ENCODE results near the gene RIMKLA.

RIMKLA gene

GRCh38 chr1:42430286-42431135 is 49.9 kb downstream of the RIMKLA start:
- DNase-seq: no peak

- no peak for DNase-seq
These were observed 50.9 kb downstream of the RIMKLA start for GRCh38 chr1:42431514-42431913.

- no peak for DNase-seq
These were observed 52.1 kb downstream of the RIMKLA start for GRCh38 chr1:42432714-42433113.

- no peak for DNase-seq
These were observed 52.8 kb downstream of the RIMKLA start for GRCh38 chr1:42433369-42433768.

GRCh38 chr1:42434340-42434739 is 53.7 kb downstream of the RIMKLA start:
- DNase-seq: no peak

- DNase-seq: no peak
These were observed 59.3 kb downstream of the RIMKLA start for GRCh38 chr1:42439940-42440339.

- DNase-seq: no peak
These were observed 62.1 kb downstream of the RIMKLA start for GRCh38 chr1:42442662-42443061.

- no peak for DNase-seq
These were observed 68.7 kb downstream of the RIMKLA start for GRCh38 chr1:42449256-42449655.

- no peak for DNase-seq
These were observed 69.5 kb downstream of the RIMKLA start for GRCh38 chr1:42450061-42450460.

- DNase-seq: no peak
These were observed 72.8 kb downstream of the RIMKLA start for GRCh38 chr1:42453386-42453785.

GRCh38 chr1:42454403-42454802 is 73.8 kb downstream of the RIMKLA start:
- DNase-seq: no peak

- DNase-seq: peak; percentile 83 to 92
These were observed 75.6 kb downstream of the RIMKLA start, which contains the start of the genes PPCS and ZMYND12 for GRCh38 chr1:42456010-42456753. Gene PPCS (plus strand): TSS chr1:42456543. CDS start chr1:42456566, 23 bp downstream. Gene ZMYND12 (minus strand): TSS chr1:42456022. CDS start chr1:42455997, 25 bp downstream.

- DNase-seq: peak in 1 of 2 experiments; percentile 16
These were observed 76.1 kb downstream of the RIMKLA start for GRCh38 chr1:42456754-42457089.

- no peak for DNase-seq
These were observed 80.6 kb downstream of the RIMKLA start for GRCh38 chr1:42461196-42461595.

GRCh38 chr1:42462828-42463763 is 82.5 kb downstream of the RIMKLA start, which contains the start of gene CCDC30:
Gene CCDC30 (plus strand): TSS chr1:42463286. CDS start chr1:42480552, 17,266 bp downstream.
- DNase-seq: peak; percentile 85 to 97

GRCh38 chr1:42463921-42464320 is 83.3 kb downstream of the RIMKLA start:
- DNase-seq: no peak

- DNase-seq: no peak
These were observed 85.4 kb downstream of the RIMKLA start for GRCh38 chr1:42466030-42466429.

GRCh38 chr1:42469727-42470126 is 89.1 kb downstream of the RIMKLA start:
- no peak for DNase-seq
